Body of pancreas (tissue), 4 donors: ENCODE data around the gene LST1.

Experiments
- POLR2A ChIP-seq, 3 donors: fragments of 450-650 bp; IDR thresholded peaks; one replicate each; pipeline ENCODE4 v1.6.1; 2016; ENCODE audit warnings: antibody characterized with exemption in 3 of 3, mild to moderate bottlenecking in 2 of 3
- TF ChIP-seq, protein P1 (sequence below), 7 experiments: fragments of 450-650 bp in 4 of 7; fragments of 200-600 bp in 3 of 7; sonication (generic) in 3 of 7; IDR thresholded peaks; one replicate each; pipeline ENCODE4 v1.5.1; 2016 to 2019; ENCODE audit warnings: antibody characterized with exemption in 7 of 7

DNA sequence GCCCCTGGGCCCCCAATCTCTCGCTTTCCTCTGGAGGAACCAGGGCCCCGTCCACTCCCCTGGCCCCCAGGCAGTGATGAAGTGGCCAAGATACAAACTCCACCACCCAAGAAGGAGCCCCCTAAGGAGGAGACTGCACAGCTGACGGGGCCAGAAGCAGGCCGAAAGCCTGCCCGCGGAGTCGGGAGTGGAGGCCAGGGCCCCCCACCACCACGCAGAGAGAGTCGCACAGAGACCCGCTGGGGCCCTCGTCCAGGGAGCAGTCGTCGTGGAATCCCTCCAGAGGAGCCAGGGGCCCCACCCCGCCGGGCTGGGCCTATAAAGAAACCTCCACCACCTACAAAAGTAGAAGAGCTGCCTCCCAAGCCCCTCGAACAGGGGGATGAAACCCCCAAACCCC is 45.1 kb downstream of the LST1 start:
- TF ChIP-seq, protein P1, sequence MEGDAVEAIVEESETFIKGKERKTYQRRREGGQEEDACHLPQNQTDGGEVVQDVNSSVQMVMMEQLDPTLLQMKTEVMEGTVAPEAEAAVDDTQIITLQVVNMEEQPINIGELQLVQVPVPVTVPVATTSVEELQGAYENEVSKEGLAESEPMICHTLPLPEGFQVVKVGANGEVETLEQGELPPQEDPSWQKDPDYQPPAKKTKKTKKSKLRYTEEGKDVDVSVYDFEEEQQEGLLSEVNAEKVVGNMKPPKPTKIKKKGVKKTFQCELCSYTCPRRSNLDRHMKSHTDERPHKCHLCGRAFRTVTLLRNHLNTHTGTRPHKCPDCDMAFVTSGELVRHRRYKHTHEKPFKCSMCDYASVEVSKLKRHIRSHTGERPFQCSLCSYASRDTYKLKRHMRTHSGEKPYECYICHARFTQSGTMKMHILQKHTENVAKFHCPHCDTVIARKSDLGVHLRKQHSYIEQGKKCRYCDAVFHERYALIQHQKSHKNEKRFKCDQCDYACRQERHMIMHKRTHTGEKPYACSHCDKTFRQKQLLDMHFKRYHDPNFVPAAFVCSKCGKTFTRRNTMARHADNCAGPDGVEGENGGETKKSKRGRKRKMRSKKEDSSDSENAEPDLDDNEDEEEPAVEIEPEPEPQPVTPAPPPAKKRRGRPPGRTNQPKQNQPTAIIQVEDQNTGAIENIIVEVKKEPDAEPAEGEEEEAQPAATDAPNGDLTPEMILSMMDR (IDR thresholded peaks at IDR 0.05), result no peak
- TF ChIP-seq POLR2A (IDR thresholded peaks at IDR 0.05), result no peak
